HepG2 (cell line): ENCODE data around the gene TMEM273. TPM values are rescaled to one million over a fixed set of nuclear protein-coding genes. Genes with fewer than 3 reads are reported as not detected.

ENCODE experiments used
- ATAC-seq: fragments of 200-7000 bp; cut with Tn5 transposase; 3 replicates; pipeline ENCODE4 v1.9.1; 2020; ENCODE audit warnings: mild to moderate bottlenecking, moderate library complexity
- BruUV-seq: library from RNA; stranded (reverse); fragments of 400-500 nt; replicated peaks from 2 replicates; lab custom pipeline; 2021; lab: Mats Ljungman, UMichigan
- CTCF ChIA-PET: fragments of 300-600 bp; formaldehyde crosslinking; extraction: SDS; loops from one replicate; lab custom pipeline; 2021; ENCODE audit warnings: low total read pairs, inconsistent platforms, low intra/inter-chr PET ratio; lab: Yijun Ruan, JAX
- POLR2A ChIA-PET: fragments of 350-600 bp; sonication (Branson Sonifier 250); formaldehyde crosslinking; loops from one replicate; lab custom pipeline; 2020; ENCODE audit warnings: antibody characterized with exemption, inconsistent platforms; lab: Yijun Ruan, JAX
- DNase-seq: peaks from one replicate; pipeline ENCODE4 v3.0.0-alpha.2; 2015; ENCODE audit warnings: low spot score
- FAIRE-seq: peaks from 3 replicates; lab custom pipeline; 2011; peaks lifted over from hg19 to GRCh38; lab: Jason Lieb, UNC
- H2AFZ ChIP-seq: one replicate; pipeline ENCODE4 v1.6.1; 2011; ENCODE audit warnings: low read length, inconsistent platforms
- H3K27ac ChIP-seq: fragments of 300-600 bp; 3 replicates; pipeline ENCODE4 v1.8.0; 2011; ENCODE audit warnings: mixed run types, mild to moderate bottlenecking, mixed read lengths, low read length, inconsistent platforms; ENCODE audit not compliant: insufficient read depth; ENCODE audit errors: extremely low read length
- H3K27me3 ChIP-seq, 2 experiments: fragments of 200-600 bp in 1 of 2; 2 replicates in 1 of 2; 3 replicates in 1 of 2; pipeline versions ENCODE4 v1.6.0 to v1.8.0; 2011; ENCODE audit warnings: low read length in 2 of 2, mild to moderate bottlenecking in 2 of 2, moderate library complexity in 2 of 2, inconsistent platforms in 1 of 2; ENCODE audit not compliant: insufficient read depth in 2 of 2, control insufficient read depth in 1 of 2
- H3K36me3 ChIP-seq, 2 experiments: fragments of 200-600 bp in 1 of 2; replicated peaks in 1 of 2; 2 replicates in 1 of 2; 3 replicates in 1 of 2; pipeline versions ENCODE4 v1.5.1 to v1.8.0; 2011; ENCODE audit warnings: low read length in 2 of 2, inconsistent platforms in 1 of 2; ENCODE audit not compliant: insufficient read depth in 2 of 2, control insufficient read depth in 1 of 2
- H3K4me1 ChIP-seq: 2 replicates; pipeline ENCODE4 v1.5.1; 2012; ENCODE audit warnings: low read length, inconsistent platforms; ENCODE audit not compliant: insufficient read depth
- H3K4me2 ChIP-seq: 2 replicates; pipeline ENCODE4 v1.6.0; 2011; ENCODE audit warnings: low read depth, low read length, inconsistent platforms
- H3K4me3 ChIP-seq, 3 experiments: fragments of 200-600 bp in 1 of 3; sonication (generic), shearing (Covaris generic) in 1 of 3; replicated peaks in 1 of 3; 2 replicates each; pipeline ENCODE4 v1.5.1; 2011 to 2016; ENCODE audit warnings: low read length in 3 of 3, inconsistent platforms in 2 of 3, low read depth in 2 of 3, mild to moderate bottlenecking in 2 of 3, control low read depth in 1 of 3, mixed read lengths in 1 of 3; ENCODE audit not compliant: insufficient read depth in 1 of 3
- H3K79me2 ChIP-seq: one replicate; pipeline ENCODE4 v1.6.1; 2011; ENCODE audit warnings: low read length, inconsistent platforms; ENCODE audit not compliant: insufficient read depth
- H3K9ac ChIP-seq: 2 replicates; pipeline ENCODE4 v1.6.0; 2011; ENCODE audit warnings: mild to moderate bottlenecking, low read depth, low read length, inconsistent platforms; ENCODE audit not compliant: insufficient read depth
- H3K9me3 ChIP-seq: 2 replicates; pipeline ENCODE4 v1.5.1; 2012; ENCODE audit warnings: mild to moderate bottlenecking, low read length
- H4K20me1 ChIP-seq: 2 replicates; pipeline ENCODE4 v1.6.0; 2011; ENCODE audit warnings: inconsistent platforms, mild to moderate bottlenecking, low read length, moderate library complexity; ENCODE audit not compliant: insufficient read depth
- EZH2 ChIP-seq: conservative IDR thresholded peaks from 2 replicates; pipeline ENCODE4 v1.6.1; 2012; ENCODE audit warnings: mild to moderate bottlenecking, low read depth, low read length, moderate library complexity
- WIZ ChIP-seq: sonication (generic); formaldehyde crosslinking; IDR thresholded peaks from 2 replicates; pipeline ENCODE4 v1.5.1; 2020; ENCODE audit warnings: mild to moderate bottlenecking, missing genetic modification reagents
- ZNF564 ChIP-seq: sonication (generic); formaldehyde crosslinking; IDR thresholded peaks from 2 replicates; pipeline ENCODE4 v1.8.1; 2023; ENCODE audit warnings: mild to moderate bottlenecking, missing genetic modification reagents
- WGBS: methylation state at CpG from one replicate; pipeline ENCODE4 v1.1.6; 2017; ENCODE audit warnings: low lambda C conversion rate; 5-methylcytosine and 5-hydroxymethylcytosine counted together
- in situ Hi-C: cut with HindIII; loops from 2 replicates; pipeline ENCODE4 v1.10.0; 2017; ENCODE audit warnings: low pct_unique_long_range_greater_than_20kb; ENCODE audit not compliant: extremely low pct_ligation_motif_present
- intact Hi-C: fragments of 100-400 bp; cut with micrococcal nuclease; formaldehyde crosslinking; loops from one replicate; pipeline ENCODE4 v1.10.0; 2022; ENCODE audit not compliant: unreplicated experiment
- polyA plus RNA-seq, 8 experiments: library from polyadenylated mRNA; depleted of rRNA in 3 of 8; stranded (reverse) in 7 of 8; unstranded in 1 of 8; fragments of >200 nt; fragmentation: Illumina TruSeq in 4 of 8; extraction: Trizol in 4 of 8; gene quantifications; 2 replicates each; pipeline versions ENCODE4 v1.2.1 to v1.2.3, GENCODE V29; 2011 to 2016; ENCODE audit warnings: low read depth in 4 of 8, missing spikeins in 1 of 8, mixed read lengths in 1 of 8; ENCODE audit not compliant: insufficient read depth in 1 of 8
- total RNA-seq, 5 experiments: library from RNA; depleted of rRNA; stranded (reverse); fragments of >200 nt; fragmentation: Illumina TruSeq; extraction: Trizol; gene quantifications; 2 replicates each; pipeline ENCODE4 v1.2.3, GENCODE V29; 2016; ENCODE audit warnings: low read depth in 1 of 5
- TF ChIP-seq, protein P1 (sequence below): sonication (generic); formaldehyde crosslinking; IDR thresholded peaks from 2 replicates; pipeline ENCODE4 v1.4.0; 2020; ENCODE audit warnings: mild to moderate bottlenecking, low read depth, missing genetic modification reagents

Gene TMEM273
- total and polyA plus RNA-seq, 2 of the 13 experiments (the other 11 are each of a cell fraction or from before 2014, with no cell fraction given): not detected

DNA sequence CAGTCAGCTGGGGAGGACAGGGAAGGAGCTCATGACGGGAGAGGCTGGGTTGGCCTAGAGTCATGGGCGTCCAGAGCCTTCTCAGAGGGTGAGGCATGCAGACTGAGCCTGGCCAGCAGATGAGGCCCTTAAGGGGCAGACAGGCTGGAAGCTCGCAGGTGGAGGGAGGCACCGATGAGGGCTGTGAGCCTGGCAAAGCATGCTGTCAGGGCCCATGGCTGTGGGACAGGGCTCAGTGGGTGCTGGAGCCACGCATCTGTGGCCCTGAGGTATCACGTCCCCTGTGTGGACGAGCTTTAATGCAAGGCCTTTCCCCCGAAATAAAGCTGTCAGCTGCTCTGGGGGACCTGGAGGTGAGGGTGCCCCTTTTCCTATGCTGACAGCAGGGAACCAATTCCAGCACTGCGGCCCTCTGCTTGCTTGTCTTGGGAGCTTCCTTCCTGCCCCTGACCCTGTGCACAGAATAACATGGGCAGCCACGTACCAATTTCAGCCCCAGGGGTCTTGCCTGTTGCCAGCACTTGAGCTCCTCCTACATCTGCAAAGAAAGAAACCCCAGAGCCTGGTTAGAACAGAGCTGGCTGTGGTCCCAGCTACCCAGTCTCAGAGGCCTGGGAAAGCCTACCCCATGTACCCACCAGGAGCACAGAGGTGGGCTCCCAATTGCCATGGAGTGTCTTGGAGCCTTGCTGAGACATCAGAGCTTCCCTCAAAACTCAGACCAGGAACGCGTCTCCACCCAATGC is 20.6 kb downstream of the TMEM273 start (continued):
- TF ChIP-seq, protein P1, sequence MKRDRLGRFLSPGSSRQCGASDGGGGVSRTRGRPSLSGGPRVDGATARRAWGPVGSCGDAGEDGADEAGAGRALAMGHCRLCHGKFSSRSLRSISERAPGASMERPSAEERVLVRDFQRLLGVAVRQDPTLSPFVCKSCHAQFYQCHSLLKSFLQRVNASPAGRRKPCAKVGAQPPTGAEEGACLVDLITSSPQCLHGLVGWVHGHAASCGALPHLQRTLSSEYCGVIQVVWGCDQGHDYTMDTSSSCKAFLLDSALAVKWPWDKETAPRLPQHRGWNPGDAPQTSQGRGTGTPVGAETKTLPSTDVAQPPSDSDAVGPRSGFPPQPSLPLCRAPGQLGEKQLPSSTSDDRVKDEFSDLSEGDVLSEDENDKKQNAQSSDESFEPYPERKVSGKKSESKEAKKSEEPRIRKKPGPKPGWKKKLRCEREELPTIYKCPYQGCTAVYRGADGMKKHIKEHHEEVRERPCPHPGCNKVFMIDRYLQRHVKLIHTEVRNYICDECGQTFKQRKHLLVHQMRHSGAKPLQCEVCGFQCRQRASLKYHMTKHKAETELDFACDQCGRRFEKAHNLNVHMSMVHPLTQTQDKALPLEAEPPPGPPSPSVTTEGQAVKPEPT: no peak
- TF ChIP-seq, all 625 proteins: peak for 0

DNA sequence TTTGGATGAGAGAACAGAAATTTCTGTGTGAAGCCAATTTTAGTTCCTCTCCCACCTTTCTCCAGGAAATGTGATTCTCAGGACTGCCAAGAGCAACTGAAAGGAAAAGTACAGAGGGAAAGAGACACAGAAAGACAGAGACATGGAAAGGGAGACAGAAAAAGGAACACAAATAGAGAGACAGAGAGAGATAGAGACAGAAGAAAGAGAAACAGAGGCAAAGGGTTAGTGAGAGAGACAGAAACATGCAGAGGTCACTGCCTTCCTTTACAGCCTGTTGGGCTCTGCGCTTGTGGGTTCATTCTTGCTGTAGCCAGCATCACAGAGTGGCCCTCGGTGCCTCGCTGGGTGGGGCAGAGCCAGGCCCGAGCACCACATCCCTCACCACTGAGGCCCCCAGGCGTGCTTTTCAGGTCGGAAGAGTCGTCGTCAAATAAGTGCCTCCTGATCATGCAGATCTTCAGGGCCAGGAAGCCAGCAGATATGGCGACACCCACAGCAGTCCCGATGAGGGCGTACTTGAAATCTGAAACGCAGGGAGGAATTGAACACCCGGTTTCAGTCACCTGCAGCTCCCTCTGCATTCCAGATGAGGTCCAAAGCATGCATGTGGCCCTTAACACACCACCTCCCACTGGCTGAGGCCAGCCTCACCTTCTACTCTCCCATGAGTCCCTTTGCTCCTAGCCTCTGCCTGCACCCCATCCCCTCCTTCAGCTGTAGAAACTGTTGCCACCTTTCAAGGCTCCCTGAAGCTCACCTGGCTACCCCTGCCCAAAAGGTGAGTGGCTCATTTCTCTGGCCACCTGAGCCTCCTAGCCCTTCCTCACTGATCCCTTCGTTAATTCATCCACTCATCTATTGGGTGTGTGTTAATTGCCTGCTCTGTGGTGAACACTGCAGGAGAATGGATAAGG is 21.4 kb downstream of the TMEM273 start:
- no peak for FAIRE-seq
- CTCF ChIA-PET: no interaction called here
- DNase-seq: no peak
- H3K79me2 ChIP-seq: no peaks in the 10 kb centered on the region
- BruUV-seq: no TSS peak
- no peak overlapping the region for H3K27ac ChIP-seq
- no peak for ATAC-seq
- no peak for TF ChIP-seq EZH2
- no peak for TF ChIP-seq ZNF564 (CRISPR knock-in tag)
- no peak for TF ChIP-seq WIZ (CRISPR knock-in tag)
- H2AFZ ChIP-seq: no peak overlapping the region
- H4K20me1 ChIP-seq: no peaks in the 10 kb centered on the region
- H3K27me3 ChIP-seq: no peaks in the 10 kb centered on the region; a peak in 1 of 5 replicates
- no peak overlapping the region for H3K4me3 ChIP-seq
- intact Hi-C loops: no loop called here
- POLR2A ChIA-PET: no interaction called here
- no peaks in the 10 kb centered on the region for H3K36me3 ChIP-seq
- WGBS: 31% methylated on average over 4 of the region's 14 CpGs
- no peaks in the 10 kb centered on the region for H3K9me3 ChIP-seq
- no peaks in the 10 kb centered on the region for H3K4me1 ChIP-seq
- in situ Hi-C loops: loop anchor here (5.0 to 10.0 kb wide), 3 partner anchors 189 to 512 kb away; no protein-coding TSS in a partner anchor
- H3K4me2 ChIP-seq: no peak overlapping the region
- H3K9ac ChIP-seq: no peak overlapping the region
